Frontal cortex (tissue), 4 donors: ENCODE measurements around the gene CXCL16. TPM values are rescaled to one million over a fixed set of nuclear protein-coding genes. Genes with fewer than 3 reads are reported as not detected.
"Not testable (repeated sequence)": the region's sequence is repeated elsewhere in the genome, so short reads cannot be mapped to it uniquely, and the experiment has no call there.

ENCODE experiments used
- DNase-seq, 2 donors: peaks; one replicate each; pipeline ENCODE4 v3.0.0; 2012; ENCODE audit warnings: low spot score in 2 of 2
- FAIRE-seq: peaks from 2 replicates; lab custom pipeline; 2012; peaks lifted over from hg19 to GRCh38; lab: Jason Lieb, UNC
- total RNA-seq: library from RNA; depleted of rRNA; stranded (reverse); fragments of >200 nt; gene quantifications from one replicate; pipeline ENCODE4 v1.2.3, GENCODE V29; 2014
- donor health status: control.
- donor health status: control.
- donor health status: control.

The CXCL16 gene
- total RNA-seq, 1 donor from 2014 or later: under 0.01 TPM

DNA sequence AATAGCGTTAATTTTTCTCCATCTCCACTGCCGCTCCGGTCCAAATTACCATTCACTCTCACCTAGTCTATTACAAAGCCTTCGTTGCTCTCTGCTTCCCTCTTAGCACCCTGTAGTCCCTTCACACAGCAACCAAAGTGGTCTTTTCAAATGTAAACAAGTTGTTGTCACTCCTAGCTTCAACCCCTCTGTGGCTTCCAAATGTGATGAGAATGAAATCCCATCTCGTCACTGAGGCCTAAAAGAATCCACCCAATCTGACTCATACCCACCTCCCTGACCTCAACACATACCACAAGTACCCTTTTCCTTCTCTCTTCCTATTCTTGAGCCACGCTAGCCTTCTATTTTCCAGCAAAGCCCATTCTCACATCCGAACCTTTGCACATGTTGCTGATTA lies 33.6 kb downstream of the CXCL16 start:
- FAIRE-seq (no peak), DNase-seq (peak in 1 of 2 donors; percentile 10)

- FAIRE-seq: no peak
- no peak for DNase-seq
These were observed 34.7 kb downstream of the CXCL16 start for GRCh38 chr17:4704991-4705390.

DNA sequence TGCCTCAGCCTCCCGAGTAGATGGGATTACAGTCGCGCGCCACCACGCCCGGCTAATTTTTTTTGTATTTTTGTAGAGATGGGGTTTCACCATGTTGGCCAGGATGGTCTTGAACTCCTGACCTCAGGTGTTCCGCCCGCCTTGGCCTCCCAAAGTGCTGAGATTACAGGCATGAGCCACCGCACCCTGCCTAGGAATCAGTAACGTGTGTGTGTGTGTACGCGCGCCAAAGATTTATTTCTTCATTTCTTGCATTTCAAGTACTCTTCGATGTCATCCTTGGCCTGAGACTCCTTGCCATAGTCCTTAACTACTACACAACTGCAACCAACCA lies 35.2 kb downstream of the CXCL16 start:
- not testable (repeated sequence) for FAIRE-seq, DNase-seq

GRCh38 chr17:4703330-4703691 lies 36.4 kb downstream of the CXCL16 start:
- DNase-seq (peak in 1 of 2 donors; percentile 11), FAIRE-seq (no peak)

GRCh38 chr17:4701116-4701515 lies 38.6 kb downstream of the CXCL16 start:
- DNase-seq: no peak
- no peak for FAIRE-seq

DNA sequence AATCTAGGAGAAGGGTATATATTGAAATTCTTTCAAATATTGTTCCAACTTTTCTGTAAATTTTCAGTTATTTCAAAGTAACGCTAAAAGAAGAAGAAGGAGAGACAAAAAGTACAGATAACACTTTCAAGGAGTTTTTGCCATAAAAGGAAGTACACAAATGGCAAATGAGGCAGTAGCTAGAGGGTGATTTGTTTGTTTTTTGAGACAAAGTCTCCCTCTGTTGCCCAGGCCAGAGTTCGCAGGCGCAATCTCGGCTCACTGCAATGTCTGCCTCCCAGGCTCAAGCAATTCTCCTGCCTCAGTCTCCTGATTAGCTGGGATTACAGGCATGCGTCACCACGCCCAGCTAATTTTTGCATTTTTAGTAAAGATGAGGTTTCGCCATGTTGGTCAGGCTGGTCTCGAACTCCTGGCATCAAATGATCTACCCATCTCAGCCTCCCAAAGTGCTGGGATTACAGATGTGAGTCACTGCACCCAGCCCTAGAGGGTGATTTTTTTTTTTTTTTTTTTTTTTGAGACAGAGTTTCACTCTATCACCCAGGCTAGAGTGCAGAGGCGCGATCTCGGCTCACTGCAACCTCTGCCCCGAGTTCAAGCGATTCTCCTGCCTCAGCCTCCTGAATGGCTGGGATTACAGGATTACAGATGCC lies 40.2 kb downstream of the CXCL16 start:
- DNase-seq: not testable (repeated sequence)

DNA sequence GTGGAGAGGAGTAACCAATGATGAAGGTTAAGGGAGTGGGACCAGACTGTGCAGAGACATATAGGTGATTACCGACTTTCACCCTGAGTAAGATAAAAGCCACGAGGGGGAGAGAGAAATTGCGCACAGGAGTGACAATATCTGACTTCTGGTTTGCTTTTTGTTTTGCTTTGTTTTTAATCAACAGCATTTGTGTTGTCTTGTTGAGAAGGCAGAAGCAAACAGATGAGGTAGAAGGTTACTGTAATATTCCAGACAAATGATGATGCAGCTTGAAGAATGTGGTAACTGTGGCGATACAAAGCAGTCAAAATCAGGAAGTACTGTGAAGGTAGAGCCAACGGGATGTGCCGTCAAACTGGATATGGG lies 43.3 kb downstream of the CXCL16 start:
- DNase-seq (no peak), FAIRE-seq (no peak)

More for the DNA sequence above, 40.2 kb downstream of the CXCL16 start:
- FAIRE-seq: not testable (repeated sequence)

DNA sequence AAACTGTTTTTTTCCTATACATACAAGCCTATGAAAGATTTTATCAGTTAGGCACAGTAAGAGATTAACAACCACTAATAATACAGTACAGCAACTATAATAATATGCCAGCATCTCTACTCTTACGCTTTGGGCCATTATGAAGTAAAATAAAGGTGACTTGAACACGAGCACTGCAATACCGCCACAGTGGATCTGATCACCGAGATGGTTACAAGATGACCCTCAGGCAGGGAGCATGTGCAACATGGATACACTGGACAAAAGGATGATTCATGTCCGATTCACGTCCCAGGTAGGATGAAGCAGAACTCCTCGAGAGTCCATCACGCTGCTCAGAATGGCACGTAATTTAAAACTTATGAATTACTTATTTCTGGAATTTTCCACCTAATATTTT lies 46.3 kb downstream of the CXCL16 start:
- FAIRE-seq: no peak
- DNase-seq: no peak

- DNase-seq (no peak), FAIRE-seq (no peak)
These were observed 48.0 kb downstream of the CXCL16 start for GRCh38 chr17:4691686-4692085.

- FAIRE-seq (no peak), DNase-seq (no peak)
These were observed 49.0 kb downstream of the CXCL16 start for GRCh38 chr17:4690745-4691144.

DNA sequence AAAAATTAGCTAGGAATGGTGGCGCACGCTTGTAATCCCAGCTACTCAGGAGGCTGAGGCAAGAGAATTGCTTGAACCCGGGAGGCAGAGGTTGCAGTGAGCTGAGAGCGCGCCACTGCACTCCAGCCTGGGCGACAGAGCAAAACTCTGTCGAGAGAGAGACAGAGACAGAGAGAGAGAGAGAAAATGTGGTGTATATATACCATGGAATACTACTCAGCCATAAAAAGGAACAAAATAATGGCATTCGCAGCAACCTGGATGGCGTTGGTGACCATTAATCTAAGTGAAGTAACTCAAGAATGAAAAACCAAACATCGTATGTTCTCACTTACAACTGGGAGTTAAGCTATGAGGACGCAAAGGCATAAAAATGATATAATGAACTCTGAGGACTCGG lies 49.9 kb downstream of the CXCL16 start:
- not testable (repeated sequence) for FAIRE-seq, DNase-seq

GRCh38 chr17:4683739-4684138 lies 56.0 kb downstream of the CXCL16 start:
- not testable (repeated sequence) for FAIRE-seq, DNase-seq

Other genes with a start within 250 kb of the CXCL16 start
- gene SPNS2, start 241.0 kb downstream of the CXCL16 start, total RNA-seq: 11.0 TPM
- gene MYBBP1A, start 184.5 kb downstream of the CXCL16 start, total RNA-seq: 30.2 TPM
- gene GGT6, start 179.4 kb downstream of the CXCL16 start, total RNA-seq: not detected
- 4.1 TPM for gene SMTNL2, start 155.4 kb downstream of the CXCL16 start, total RNA-seq
- not detected for gene ALOX15, start 98.2 kb downstream of the CXCL16 start, total RNA-seq
- gene PELP1, start 35.8 kb downstream of the CXCL16 start, total RNA-seq: 24.5 TPM
- 16.3 TPM for gene ARRB2, start 29.3 kb downstream of the CXCL16 start, total RNA-seq
- gene MED11, start 8.5 kb downstream of the CXCL16 start, total RNA-seq: 6.1 TPM
- gene ZMYND15, start 95 bp downstream of the CXCL16 start, total RNA-seq: not detected
- not detected for gene TM4SF5, start 32.0 kb upstream of the CXCL16 start, total RNA-seq
- gene VMO1, start 46.4 kb upstream of the CXCL16 start, total RNA-seq: 1.2 TPM
- gene GLTPD2, start 49.0 kb upstream of the CXCL16 start, total RNA-seq: not detected
- 73.4 TPM for gene PSMB6, start 56.2 kb upstream of the CXCL16 start, total RNA-seq
- 8.6 TPM for gene PLD2, start 67.2 kb upstream of the CXCL16 start, total RNA-seq
- 15.9 TPM for gene MINK1, start 93.4 kb upstream of the CXCL16 start, total RNA-seq
- gene C17orf107, start 159.6 kb upstream of the CXCL16 start, total RNA-seq: 2.4 TPM
- 0.82 TPM for gene CHRNE, start 163.2 kb upstream of the CXCL16 start, total RNA-seq
- gene GP1BA, start 192.3 kb upstream of the CXCL16 start, total RNA-seq: not detected
- gene SLC25A11, start 200.1 kb upstream of the CXCL16 start, total RNA-seq: 59.1 TPM
- 13.0 TPM for gene RNF167, start 200.3 kb upstream of the CXCL16 start, total RNA-seq
- gene PFN1, start 208.6 kb upstream of the CXCL16 start, total RNA-seq: 69.3 TPM
- gene ENO3, start 211.2 kb upstream of the CXCL16 start, total RNA-seq: 0.82 TPM
- gene SPAG7, start 227.9 kb upstream of the CXCL16 start, total RNA-seq: 27.7 TPM
- gene CAMTA2, start 247.7 kb upstream of the CXCL16 start, total RNA-seq: 3.3 TPM